Stimulated activated CD4-positive, alpha-beta T cell treated with anti-CD3 and anti-CD28 coated beads, Interleukin-12 subunit alpha, Interleukin-12 subunit beta, amount 100 ng/mL, for 48 hours (primary cell): ENCODE measurements around the gene RBM45.

Experiments used
- DNase-seq, 3 donors: peaks; one replicate each; pipeline ENCODE4 v3.0.0-alpha.2; 2020; ENCODE audit warnings: low read depth in 2 of 3, low spot score in 1 of 3

The RBM45 gene

GRCh38 chr2:178155524-178155923, 43.3 kb downstream of the RBM45 start:
- DNase-seq, result no peak

DNA sequence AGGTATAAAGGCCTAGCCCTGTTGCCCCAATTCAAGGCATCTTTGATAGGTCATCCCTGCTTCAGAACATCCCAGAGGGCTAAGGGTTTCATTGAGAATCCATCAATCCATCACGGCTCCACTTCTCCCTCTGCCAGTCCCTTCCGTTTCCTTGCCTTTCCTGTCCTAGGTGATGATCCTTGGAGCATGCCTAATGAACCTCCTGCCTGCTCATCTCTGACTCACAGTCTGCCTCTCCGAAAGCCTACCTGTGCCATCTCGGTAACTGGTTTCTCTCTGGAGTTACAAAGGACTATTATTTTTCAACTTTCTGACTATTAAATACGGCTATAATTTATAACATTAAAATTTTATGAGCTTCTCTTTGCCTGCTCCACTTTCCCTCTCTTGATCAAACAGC, 45.3 kb downstream of the RBM45 start:
- DNase-seq, result no peak

DNA sequence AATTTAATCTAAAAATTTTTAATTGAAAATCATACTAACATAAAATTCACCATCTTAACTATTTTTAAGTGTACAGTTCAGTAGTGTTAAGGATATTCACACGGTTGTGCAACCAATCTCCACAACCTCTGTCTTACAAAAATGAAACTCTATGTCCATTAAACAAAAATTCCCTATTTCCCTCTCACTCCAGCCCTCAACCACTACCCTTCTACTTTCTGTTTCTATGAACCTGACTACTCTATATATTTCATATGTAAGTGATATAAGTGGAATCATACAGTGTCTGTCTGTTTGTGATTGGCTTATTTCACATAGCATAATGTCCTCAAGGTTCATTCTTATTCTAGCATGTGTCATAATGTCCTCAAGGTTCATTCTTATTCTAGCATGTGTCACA, 47.7 kb downstream of the RBM45 start:
- no peak for DNase-seq

DNA sequence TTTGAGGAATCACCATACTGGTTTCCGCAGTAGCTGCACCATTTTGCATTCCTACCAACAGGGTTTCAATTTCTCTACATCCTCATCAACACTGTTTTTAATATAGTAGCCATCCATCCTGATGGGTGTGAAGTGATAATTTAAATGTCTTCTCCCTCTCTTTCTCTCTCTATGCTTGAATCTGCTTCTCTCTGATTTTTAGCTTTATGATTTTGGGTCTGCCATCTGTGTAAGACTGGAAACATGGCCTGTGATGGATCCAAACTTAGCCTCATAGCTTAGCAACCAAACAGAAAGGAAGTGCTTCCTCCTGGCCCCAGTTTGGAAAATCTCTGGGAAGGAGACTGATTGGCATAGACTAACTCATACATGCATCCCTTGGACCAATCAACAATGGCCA, 48.4 kb downstream of the RBM45 start:
- no peak for DNase-seq

GRCh38 chr2:178163395-178163794, 51.2 kb downstream of the RBM45 start:
- no peak for DNase-seq

- DNase-seq, result no peak
Measured at GRCh38 chr2:178163911-178164310, 51.7 kb downstream of the RBM45 start.

GRCh38 chr2:178173657-178174056, 61.4 kb downstream of the RBM45 start:
- DNase-seq, result no peak

GRCh38 chr2:178177066-178177679, 64.9 kb downstream of the RBM45 start:
- no peak for DNase-seq
